Panc1 (cell line): Measurements from ENCODE around the gene UFD1. TPM values are rescaled to one million over a fixed set of nuclear protein-coding genes. Genes with fewer than 3 reads are reported as not detected.

Experiments used
- ATAC-seq: fragments of 200-7000 bp; cut with Tn5 transposase; 2 replicates; pipeline ENCODE4 v1.9.1; 2020; ENCODE audit warnings: mild to moderate bottlenecking, moderate library complexity
- BruUV-seq: library from RNA; stranded (reverse); fragments of 400-500 nt; replicated peaks from 2 replicates; lab custom pipeline; 2021; lab: Mats Ljungman, UMichigan
- CTCF ChIA-PET: fragments of 300-600 bp; sonication (Branson Sonifier 250); formaldehyde crosslinking; loops from one replicate; lab custom pipeline; 2022; ENCODE audit warnings: antibody characterized with exemption; lab: Charles Lee
- POLR2A ChIA-PET: fragments of 300-600 bp; sonication (Branson Sonifier 250); formaldehyde crosslinking; loops from one replicate; lab custom pipeline; 2022; ENCODE audit warnings: antibody characterized with exemption; lab: Charles Lee
- DNase-seq: peaks from one replicate; pipeline ENCODE4 v3.0.0-alpha.2; 2010; ENCODE audit warnings: low read depth, low spot score
- H3K27ac ChIP-seq: 2 replicates; pipeline ENCODE4 v1.5.1; 2011; ENCODE audit warnings: mild to moderate bottlenecking, low read length, inconsistent platforms
- H3K27me3 ChIP-seq: fragments of 200-500 bp; sonication (Bioruptor generic); 2 replicates; pipeline ENCODE4 v1.6.0; 2014; ENCODE audit warnings: low read length, inconsistent platforms; ENCODE audit not compliant: control insufficient read depth, insufficient read depth
- H3K36me3 ChIP-seq: fragments of 200-500 bp; sonication (Bioruptor generic); 2 replicates; pipeline ENCODE4 v1.5.1; 2014; ENCODE audit warnings: inconsistent platforms, mild to moderate bottlenecking, low read length, moderate library complexity; ENCODE audit not compliant: control insufficient read depth, insufficient read depth
- H3K4me1 ChIP-seq: 2 replicates; pipeline ENCODE4 v1.5.1; 2011; ENCODE audit warnings: inconsistent platforms, mild to moderate bottlenecking, low read length, moderate library complexity; ENCODE audit not compliant: control insufficient read depth, insufficient read depth
- H3K4me3 ChIP-seq, 2 experiments: 2 replicates each; pipeline ENCODE4 v1.5.1; 2011 to 2012; ENCODE audit warnings: low read depth in 2 of 2, low read length in 2 of 2, mild to moderate bottlenecking in 2 of 2, inconsistent platforms in 1 of 2, moderate library complexity in 1 of 2
- H3K9me3 ChIP-seq: fragments of 200-500 bp; sonication (Bioruptor generic); 2 replicates; pipeline ENCODE4 v1.5.1; 2014; ENCODE audit warnings: low read depth, mild to moderate bottlenecking, inconsistent platforms, low read length, moderate library complexity; ENCODE audit not compliant: control insufficient read depth, insufficient read depth
- CTCF ChIP-seq: fragments of 450-650 bp; IDR thresholded peaks from 2 replicates; pipeline ENCODE4 v1.5.1; 2017; ENCODE audit warnings: mild to moderate bottlenecking
- POLR2AphosphoS5 ChIP-seq: IDR thresholded peaks from 2 replicates; pipeline ENCODE4 v1.6.1; 2012; ENCODE audit warnings: mild to moderate bottlenecking, low read depth, low read length, moderate library complexity
- REST ChIP-seq, 2 experiments: IDR thresholded peaks; 2 replicates each; pipeline ENCODE4 v1.6.1; 2011 to 2012; ENCODE audit warnings: low read depth in 2 of 2, control low read depth in 1 of 2, low read length in 1 of 2, mild to moderate bottlenecking in 1 of 2, moderate library complexity in 1 of 2; ENCODE audit not compliant: insufficient read depth in 1 of 2
- SIN3A ChIP-seq: IDR thresholded peaks from 2 replicates; pipeline ENCODE4 v1.6.1; 2012; ENCODE audit warnings: low read depth, mild to moderate bottlenecking, low read length, moderate library complexity, borderline replicate concordance; ENCODE audit not compliant: insufficient read depth
- TCF7L2 ChIP-seq: IDR thresholded peaks from 2 replicates; pipeline ENCODE4 v1.6.1; 2011; ENCODE audit warnings: mild to moderate bottlenecking, low read depth, low read length, inconsistent platforms
- in situ Hi-C: cut with HindIII; loops from 2 replicates; pipeline ENCODE4 v1.10.0; 2016; ENCODE audit warnings: low sequenced_read_pairs, low pct_unique_long_range_greater_than_20kb
- intact Hi-C: fragments of 100-400 bp; cut with micrococcal nuclease; formaldehyde crosslinking; loops from one replicate; pipeline ENCODE4 v1.10.0; 2022; ENCODE audit not compliant: unreplicated experiment
- total RNA-seq: library from RNA; stranded (reverse); gene quantifications from one replicate; pipeline ENCODE4 v1.2.1, GENCODE V29; 2021; ENCODE audit not compliant: unreplicated experiment

UFD1 gene
- total RNA-seq, 1 experiment from 2014 or later = 82.8 TPM

GRCh38 chr22:19507534-19507861 lies 28.5 kb upstream of the UFD1 start:
- no peaks in the 10 kb centered on the region for H3K27me3 ChIP-seq
- BruUV-seq = no TSS peak
- no peak overlapping the region for H3K27ac ChIP-seq
- in situ Hi-C loops = no loop called here
- TF ChIP-seq POLR2AphosphoS5 = no peak
- no peak for TF ChIP-seq TCF7L2
- TF ChIP-seq SIN3A = no peak
- TF ChIP-seq CTCF = no peak
- TF ChIP-seq REST (IDR thresholded peaks at IDR 0.05; ENCODE audit: insufficient read depth in 1 of 2, low read depth in 2 of 2, low read length in 1 of 2) = no peak
- intact Hi-C loops = no loop called here
- H3K9me3 ChIP-seq = no peaks in the 10 kb centered on the region
- ATAC-seq = no peak
- ChIA-PET CTCF (no interaction called here), POLR2A (no interaction called here)
- DNase-seq = no peak
- H3K36me3 ChIP-seq = no peaks in the 10 kb centered on the region; the same call in 1 of the 2 replicates
- H3K4me1 ChIP-seq = no peaks in the 10 kb centered on the region
- H3K4me3 ChIP-seq = no peak overlapping the region

- H3K4me1 ChIP-seq = no peaks in the 10 kb centered on the region
- no TSS peak for BruUV-seq
- in situ Hi-C loops (no loop called here), intact Hi-C loops (no loop called here)
- DNase-seq = no peak
- no peak overlapping the region for H3K4me3 ChIP-seq
- H3K27ac ChIP-seq = no peak overlapping the region
- ChIA-PET CTCF (no interaction called here), POLR2A (no interaction called here)
- H3K27me3 ChIP-seq = no peaks in the 10 kb centered on the region
- no peak for ATAC-seq
- no peak for TF ChIP-seq CTCF
- TF ChIP-seq SIN3A = no peak
- TF ChIP-seq POLR2AphosphoS5 = no peak
- no peak for TF ChIP-seq TCF7L2
- no peak for TF ChIP-seq REST (IDR thresholded peaks at IDR 0.05; ENCODE audit: insufficient read depth in 1 of 2, low read depth in 2 of 2, low read length in 1 of 2)
- no peaks in the 10 kb centered on the region; the same call in 1 of the 2 replicates for H3K36me3 ChIP-seq
- H3K9me3 ChIP-seq = no peaks in the 10 kb centered on the region
Observed at GRCh38 chr22:19506212-19506611, 27.2 kb upstream of the UFD1 start.
